Measurements from ENCODE around the gene TBC1D3B.
"Not testable (repeated sequence)": the region's sequence is repeated elsewhere in the genome, so short reads cannot be mapped to it uniquely, and the experiment has no call there.

Gene TBC1D3B

DNA sequence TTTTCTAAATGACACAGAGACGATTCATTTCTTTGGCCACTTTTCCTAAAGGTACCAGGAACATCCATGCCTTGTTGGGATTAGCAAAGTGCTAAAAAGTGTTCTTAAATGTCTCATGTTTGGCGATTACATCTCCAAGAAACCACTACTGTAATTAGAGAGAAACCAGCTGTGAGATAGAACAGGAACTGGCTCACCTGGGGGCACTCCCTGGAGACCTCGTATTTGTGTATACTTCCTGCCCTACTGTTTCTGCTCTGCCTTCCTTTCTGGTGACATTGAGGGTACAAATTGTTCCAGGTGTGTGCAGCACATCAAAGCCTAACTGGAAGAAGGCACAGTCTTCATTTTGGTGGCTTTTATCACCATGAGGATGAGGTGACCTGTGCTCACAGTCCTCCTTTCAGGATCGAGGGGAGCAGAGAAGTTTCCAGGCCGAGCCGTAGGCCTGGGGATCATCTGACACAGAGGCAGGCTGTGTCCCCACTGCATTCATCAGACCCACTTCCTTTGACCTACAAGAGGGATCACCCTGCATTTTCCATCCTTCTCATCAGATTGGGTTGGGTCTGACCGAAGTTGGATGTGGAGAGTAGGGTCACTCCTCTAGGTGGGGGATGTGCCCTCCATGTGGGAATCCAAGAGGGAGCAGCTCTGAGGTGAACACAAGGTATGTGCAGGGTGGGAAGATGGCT is 49.1 kb downstream of the TBC1D3B start:
- DNase-seq: no peak

DNA sequence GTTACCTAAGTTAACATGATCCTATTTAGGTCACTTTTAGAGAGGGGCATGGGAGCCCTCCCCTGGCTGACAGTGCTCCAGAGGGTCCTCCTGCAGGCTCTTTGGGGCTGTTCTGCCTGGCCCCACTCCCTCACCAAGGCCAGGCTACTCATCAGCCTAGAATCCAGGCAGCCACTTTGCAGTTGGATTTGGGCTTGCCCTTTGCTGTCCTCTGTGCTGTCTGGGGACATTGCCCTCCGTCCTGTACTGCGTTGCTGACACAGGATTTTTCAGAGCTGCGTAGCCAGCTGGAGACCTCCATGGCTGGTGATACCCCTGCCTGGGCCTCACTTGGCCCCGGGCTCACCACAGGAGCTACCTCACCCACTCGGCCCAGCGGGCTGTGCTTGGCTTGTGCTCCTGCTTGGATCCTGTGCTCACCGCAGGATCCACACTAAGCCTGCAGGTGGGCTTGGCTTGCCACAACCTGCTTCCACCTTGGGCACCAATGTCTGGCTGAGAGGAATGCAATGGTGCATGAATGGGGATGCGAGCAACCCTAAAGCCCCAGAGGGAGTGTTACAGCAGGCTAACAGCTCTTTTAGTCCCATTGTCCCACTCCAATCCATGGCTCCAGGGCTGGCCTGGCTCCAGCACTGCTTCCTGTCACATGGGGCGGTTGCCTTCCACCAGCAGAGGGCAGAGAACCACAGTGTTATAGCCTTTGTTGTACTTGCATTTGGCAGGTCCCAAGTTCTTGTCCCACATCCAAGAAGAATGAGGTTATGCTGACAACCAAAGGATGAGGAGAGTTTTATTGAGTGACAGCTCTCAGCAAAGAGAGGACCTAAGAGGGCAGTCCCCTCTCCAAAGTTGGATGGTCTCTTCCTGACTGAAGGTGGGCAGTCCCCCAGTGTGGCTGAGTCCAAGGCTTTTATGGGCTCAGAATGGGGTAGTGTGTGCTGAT is 51.3 kb downstream of the TBC1D3B start:
- no peak for DNase-seq

DNA sequence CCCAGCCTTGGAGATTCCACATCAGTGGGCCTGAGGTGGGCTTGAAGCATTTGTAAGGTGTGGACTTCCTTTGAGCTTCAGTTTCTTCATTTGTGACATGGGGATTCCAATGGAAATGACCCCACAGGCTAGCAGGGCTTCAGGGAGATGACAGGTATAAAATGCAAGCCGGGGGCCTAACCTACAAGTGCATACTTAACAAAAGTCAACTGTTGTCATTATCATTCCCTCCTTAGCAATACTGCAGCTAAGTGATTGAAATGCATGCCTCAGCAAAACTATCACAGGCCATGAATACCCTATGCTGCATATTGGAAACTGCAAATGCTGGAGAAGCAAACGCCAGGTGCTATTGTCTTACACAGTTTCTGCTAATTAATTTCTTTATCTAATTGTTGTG is 53.0 kb downstream of the TBC1D3B start:
- no peak for DNase-seq

DNA sequence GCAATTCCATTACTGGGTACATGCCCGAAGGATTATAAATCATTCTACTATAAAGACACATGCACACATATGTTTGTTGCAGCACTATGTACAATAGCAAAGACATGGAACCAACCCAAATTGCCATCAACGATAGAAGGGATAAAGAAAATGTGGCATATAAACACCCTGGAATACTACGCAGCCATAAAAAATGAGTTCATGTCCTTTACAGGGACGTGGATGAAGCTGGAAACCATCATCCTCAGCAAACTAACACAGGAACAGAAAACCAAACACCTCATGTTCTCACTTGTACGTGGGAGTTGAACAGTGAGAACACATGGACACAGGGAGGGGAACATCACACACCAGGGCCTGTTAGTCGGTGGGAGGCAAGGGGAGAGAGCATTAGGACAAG is 55.3 kb downstream of the TBC1D3B start:
- DNase-seq: not testable (repeated sequence)

DNA sequence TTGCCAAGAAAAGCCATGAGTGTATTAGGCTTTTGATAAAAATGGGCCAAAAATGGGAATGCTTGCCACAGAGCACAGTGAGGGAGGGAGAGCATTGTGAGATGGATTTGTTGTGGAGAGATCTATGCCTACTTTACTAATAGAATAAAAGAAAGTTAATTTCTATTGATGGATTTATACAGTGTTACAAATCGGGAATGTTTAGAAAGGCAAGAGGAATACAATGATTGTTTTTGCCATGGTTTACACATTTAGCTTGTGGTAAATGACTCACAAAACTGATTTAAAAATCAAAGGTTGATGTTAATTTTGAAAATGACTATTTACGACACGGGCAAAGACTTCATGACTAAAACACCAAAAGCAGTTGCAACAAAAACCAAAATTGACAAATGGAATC is 56.2 kb downstream of the TBC1D3B start:
- no peak for DNase-seq

DNA sequence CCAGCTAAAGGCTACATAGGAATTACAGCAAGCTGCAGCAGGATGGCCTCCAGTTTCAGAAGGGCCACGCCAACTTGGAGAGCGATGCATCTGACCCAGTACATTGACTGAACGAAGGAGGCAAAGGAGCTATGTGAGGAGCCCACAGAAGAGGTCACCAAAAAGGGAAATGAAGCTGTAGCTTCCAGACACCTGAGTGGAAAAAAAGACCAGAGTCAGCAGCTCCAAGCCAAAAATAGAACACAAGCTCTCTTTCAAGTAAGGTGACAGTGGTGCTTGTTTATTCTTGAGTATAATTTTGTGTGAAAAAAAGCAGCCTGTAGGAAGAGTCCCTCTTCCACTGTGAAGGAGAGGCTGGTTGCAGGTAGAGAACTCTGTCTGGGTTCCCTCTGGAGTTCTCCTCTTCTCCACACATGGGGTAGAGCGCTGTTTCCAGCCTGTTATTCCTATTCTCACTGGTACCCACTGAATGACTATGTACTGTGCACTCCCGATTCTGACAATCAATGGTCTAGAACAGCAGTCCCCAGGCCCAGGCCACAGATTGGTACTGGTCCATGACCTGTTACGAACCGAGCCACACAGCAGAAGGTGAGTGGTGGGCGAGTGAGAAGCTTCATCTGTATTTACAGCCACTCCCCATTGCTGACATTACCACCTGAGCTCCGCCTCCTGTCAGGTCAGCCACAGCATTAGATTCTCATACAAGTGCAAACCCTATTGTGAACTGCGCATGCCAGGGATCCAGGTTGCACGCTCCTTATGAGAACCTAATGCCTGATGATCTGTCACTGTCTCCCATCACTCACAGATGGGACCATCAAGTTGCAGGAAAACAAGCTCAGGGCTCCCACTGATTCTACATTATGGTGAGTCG is 57.7 kb downstream of the TBC1D3B start:
- no peak for DNase-seq

DNA sequence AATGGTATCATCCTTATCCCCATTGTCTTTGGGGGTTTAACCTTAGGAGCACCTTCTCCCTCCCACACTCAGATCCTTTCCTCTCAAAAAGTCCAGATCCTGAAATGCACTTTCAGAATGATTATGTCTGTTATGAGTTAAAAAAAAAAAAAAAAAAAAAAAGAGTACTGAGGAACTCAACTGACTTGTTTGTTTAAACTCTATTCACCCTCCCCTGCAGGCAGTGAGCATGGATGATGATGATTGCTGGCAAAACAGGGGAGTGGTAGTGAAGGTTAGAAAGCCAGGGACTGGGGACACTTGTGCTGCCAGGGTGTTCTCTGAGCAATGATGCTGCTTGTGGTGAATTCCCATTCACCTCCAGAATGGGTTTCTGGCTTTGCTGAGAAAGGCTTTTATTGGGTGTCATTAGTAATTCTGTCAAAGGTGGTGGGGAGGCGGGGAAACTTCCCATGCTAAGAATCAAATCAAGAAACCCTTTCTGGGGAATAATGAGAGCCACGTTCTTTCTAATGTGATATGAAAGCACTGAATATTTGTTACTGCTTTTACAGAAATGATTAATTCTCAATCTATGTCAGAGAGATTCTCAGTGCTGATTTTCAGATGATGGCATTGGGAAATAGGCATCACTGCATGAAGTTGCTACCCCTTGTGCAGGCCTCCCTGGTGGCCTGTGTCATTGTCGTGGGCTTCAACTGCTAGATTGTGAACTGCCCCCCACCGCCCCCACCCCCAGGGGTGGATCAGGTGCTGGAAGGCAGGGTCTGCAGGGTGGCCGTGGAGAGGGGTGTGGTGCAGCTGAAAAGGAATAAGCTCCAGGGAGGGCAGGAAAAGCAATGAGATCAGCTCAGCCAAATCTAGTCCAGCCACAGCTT is 58.7 kb downstream of the TBC1D3B start:
- DNase-seq: no peak
